ENCODE results near the gene BEND7.

DNA sequence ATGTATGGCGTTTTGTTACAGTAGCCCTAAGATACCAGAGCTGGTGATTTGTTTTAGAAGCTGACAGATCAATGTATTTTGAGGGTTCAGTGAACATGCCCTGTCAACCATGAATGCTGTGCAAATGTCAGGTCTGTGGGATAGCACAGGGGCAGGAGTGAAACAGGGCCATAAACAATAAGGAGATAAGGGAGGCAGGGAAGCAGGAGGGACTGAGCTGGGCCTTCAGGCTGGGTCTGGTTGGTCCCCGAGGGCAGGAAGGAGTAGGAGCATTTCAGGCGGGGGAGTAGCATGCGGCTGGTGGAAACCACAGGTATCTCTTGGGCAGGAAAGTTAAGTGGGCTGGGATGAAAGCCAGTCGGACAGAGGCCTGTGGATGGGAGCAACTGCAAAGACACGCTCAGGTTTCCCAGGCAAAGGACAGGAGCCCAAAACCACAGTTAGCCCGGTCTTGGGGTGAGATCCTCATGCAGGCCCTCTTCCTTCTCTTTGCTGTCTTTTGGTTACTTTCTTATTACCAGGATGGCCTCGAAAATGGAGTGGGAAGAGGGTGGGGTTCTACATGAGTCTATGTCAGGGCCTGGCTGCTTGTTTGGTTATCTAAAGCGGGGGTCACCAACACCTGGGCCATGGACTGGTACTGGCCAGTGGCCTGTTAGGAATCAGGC is 111.2 kb downstream of the BEND7 start:
- TF ChIP-seq POLR2AphosphoS5 (IDR thresholded peaks at IDR 0.05; ENCODE audit: low read depth) = no peak
- TF ChIP-seq, protein P1, sequence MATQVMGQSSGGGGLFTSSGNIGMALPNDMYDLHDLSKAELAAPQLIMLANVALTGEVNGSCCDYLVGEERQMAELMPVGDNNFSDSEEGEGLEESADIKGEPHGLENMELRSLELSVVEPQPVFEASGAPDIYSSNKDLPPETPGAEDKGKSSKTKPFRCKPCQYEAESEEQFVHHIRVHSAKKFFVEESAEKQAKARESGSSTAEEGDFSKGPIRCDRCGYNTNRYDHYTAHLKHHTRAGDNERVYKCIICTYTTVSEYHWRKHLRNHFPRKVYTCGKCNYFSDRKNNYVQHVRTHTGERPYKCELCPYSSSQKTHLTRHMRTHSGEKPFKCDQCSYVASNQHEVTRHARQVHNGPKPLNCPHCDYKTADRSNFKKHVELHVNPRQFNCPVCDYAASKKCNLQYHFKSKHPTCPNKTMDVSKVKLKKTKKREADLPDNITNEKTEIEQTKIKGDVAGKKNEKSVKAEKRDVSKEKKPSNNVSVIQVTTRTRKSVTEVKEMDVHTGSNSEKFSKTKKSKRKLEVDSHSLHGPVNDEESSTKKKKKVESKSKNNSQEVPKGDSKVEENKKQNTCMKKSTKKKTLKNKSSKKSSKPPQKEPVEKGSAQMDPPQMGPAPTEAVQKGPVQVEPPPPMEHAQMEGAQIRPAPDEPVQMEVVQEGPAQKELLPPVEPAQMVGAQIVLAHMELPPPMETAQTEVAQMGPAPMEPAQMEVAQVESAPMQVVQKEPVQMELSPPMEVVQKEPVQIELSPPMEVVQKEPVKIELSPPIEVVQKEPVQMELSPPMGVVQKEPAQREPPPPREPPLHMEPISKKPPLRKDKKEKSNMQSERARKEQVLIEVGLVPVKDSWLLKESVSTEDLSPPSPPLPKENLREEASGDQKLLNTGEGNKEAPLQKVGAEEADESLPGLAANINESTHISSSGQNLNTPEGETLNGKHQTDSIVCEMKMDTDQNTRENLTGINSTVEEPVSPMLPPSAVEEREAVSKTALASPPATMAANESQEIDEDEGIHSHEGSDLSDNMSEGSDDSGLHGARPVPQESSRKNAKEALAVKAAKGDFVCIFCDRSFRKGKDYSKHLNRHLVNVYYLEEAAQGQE (IDR thresholded peaks at IDR 0.05; ENCODE audit: insufficient replicate concordance, low read depth) = no peak
